ENCODE results near the gene SHB.

- TF ChIP-seq SRF (IDR thresholded peaks at IDR 0.05; ENCODE audit: low read depth, low read length) (no peak), EGR1 (IDR thresholded peaks at IDR 0.05; ENCODE audit: borderline replicate concordance, low read depth, low read length) (no peak), CTCF (IDR thresholded peaks at IDR 0.05; ENCODE audit: control extremely low read depth in 1 of 3, insufficient read depth in 1 of 3, low read depth in 1 of 3, low read length in 3 of 3) (no peak), NRF1 (IDR thresholded peaks at IDR 0.05; ENCODE audit: low read depth, low read length) (no peak), HDAC6 (IDR thresholded peaks at IDR 0.05; ENCODE audit: low read depth, low read length) (no peak), SP2 (IDR thresholded peaks at IDR 0.05; ENCODE audit: low read length) (no peak), POLR2A (IDR thresholded peaks at IDR 0.05; ENCODE audit: control extremely low read depth in 1 of 2, low read depth in 2 of 2, low read length in 2 of 2) (no peak), TBP (IDR thresholded peaks at IDR 0.05; ENCODE audit: low read depth, low read length) (no peak), ATF2 (IDR thresholded peaks at IDR 0.05; ENCODE audit: low read length) (no peak), EZH2 (IDR thresholded peaks at IDR 0.05; ENCODE audit: low read depth, low read length, severe bottlenecking) (no peak)
Observed at GRCh38 chr9:37905776-37906175, 163.3 kb downstream of the SHB start.
